Naive thymus-derived CD4-positive, alpha-beta T cell (primary cell): ENCODE measurements around the gene CAMKK2. TPM values are rescaled to one million over a fixed set of nuclear protein-coding genes. Genes with fewer than 3 reads are reported as not detected.
"Not testable (repeated sequence)": the region's sequence is repeated elsewhere in the genome, so short reads cannot be mapped to it uniquely, and the experiment has no call there.

Experiments used
- ATAC-seq: fragments of 150-1000 bp; cut with Tn5 transposase; 2 replicates; pipeline ENCODE4 v1.10.0; 2021; ENCODE audit warnings: mild to moderate bottlenecking, moderate library complexity
- CTCF ChIA-PET: fragments of 350-600 bp; sonication (Branson Sonifier 250); formaldehyde crosslinking; loops from one replicate; lab custom pipeline; 2021; ENCODE audit warnings: antibody characterized with exemption; lab: Charles Lee
- POLR2A ChIA-PET: fragments of 350-600 bp; sonication (Branson Sonifier 250); formaldehyde crosslinking; loops from one replicate; lab custom pipeline; 2021; ENCODE audit warnings: antibody characterized with exemption, inconsistent platforms; lab: Charles Lee
- DNase-seq, 9 donors: peaks; one replicate each; pipeline versions ENCODE4 v3.0.0 to v3.0.0-alpha.2; 2020 to 2022; ENCODE audit warnings: mixed read lengths in 1 of 9
- H3K27ac ChIP-seq: one replicate; pipeline ENCODE4 v1.7.0; 2013; ENCODE audit warnings: mild to moderate bottlenecking, low read depth, low read length, moderate library complexity
- H3K27me3 ChIP-seq, 2 donors: one replicate each; pipeline ENCODE4 v1.7.0; 2013; ENCODE audit warnings: low read length in 2 of 2, mild to moderate bottlenecking in 2 of 2, moderate library complexity in 2 of 2; ENCODE audit not compliant: control insufficient read depth in 2 of 2, insufficient read depth in 2 of 2
- H3K36me3 ChIP-seq, 3 experiments: 1 replicate in 2 of 3; 2 replicates in 1 of 3; pipeline ENCODE4 v1.7.0; 2013; ENCODE audit warnings: low read length in 3 of 3, mild to moderate bottlenecking in 3 of 3, moderate library complexity in 1 of 3; ENCODE audit not compliant: insufficient read depth in 3 of 3, control insufficient read depth in 2 of 3
- H3K4me1 ChIP-seq, 2 donors: one replicate each; pipeline ENCODE4 v1.7.0; 2013; ENCODE audit warnings: low read length in 2 of 2, mild to moderate bottlenecking in 2 of 2, moderate library complexity in 1 of 2; ENCODE audit not compliant: control insufficient read depth in 2 of 2, insufficient read depth in 2 of 2
- H3K4me3 ChIP-seq: 2 replicates; pipeline ENCODE4 v1.7.0; 2013; ENCODE audit warnings: mild to moderate bottlenecking, low read length
- H3K9me3 ChIP-seq, 3 experiments: 1 replicate in 2 of 3; 2 replicates in 1 of 3; pipeline ENCODE4 v1.7.0; 2013; ENCODE audit warnings: low read length in 3 of 3; ENCODE audit not compliant: control insufficient read depth in 2 of 3
- H3K27ac Mint-ChIP-seq, 9 donors: one replicate each; pipeline ENCODE4 v1.8.0; 2020 to 2022; ENCODE audit warnings: mixed read lengths in 9 of 9, mild to moderate bottlenecking in 8 of 9, moderate library complexity in 5 of 9, inconsistent platforms in 2 of 9
- H3K27me3 Mint-ChIP-seq, 5 donors: one replicate each; pipeline ENCODE4 v1.8.0; 2021 to 2022; ENCODE audit warnings: mixed read lengths in 5 of 5, mild to moderate bottlenecking in 1 of 5
- H3K36me3 Mint-ChIP-seq, 5 donors: one replicate each; pipeline ENCODE4 v1.8.0; 2020 to 2022; ENCODE audit warnings: mixed read lengths in 5 of 5, mild to moderate bottlenecking in 3 of 5, inconsistent platforms in 1 of 5
- H3K4me1 Mint-ChIP-seq, 7 donors: one replicate each; pipeline ENCODE4 v1.8.0; 2020 to 2022; ENCODE audit warnings: mixed read lengths in 7 of 7, mild to moderate bottlenecking in 3 of 7, inconsistent platforms in 1 of 7
- H3K4me3 Mint-ChIP-seq, 10 donors: one replicate each; pipeline ENCODE4 v1.8.0; 2020 to 2022; ENCODE audit warnings: mild to moderate bottlenecking in 10 of 10, mixed read lengths in 10 of 10, moderate library complexity in 6 of 10, inconsistent platforms in 2 of 10
- H3K9me3 Mint-ChIP-seq, 11 donors: one replicate each; pipeline ENCODE4 v1.8.0; 2020 to 2022; ENCODE audit warnings: mixed read lengths in 11 of 11, mild to moderate bottlenecking in 4 of 11, inconsistent platforms in 1 of 11, moderate library complexity in 1 of 11
- intact Hi-C, 2 donors: fragments of 100-400 bp; cut with micrococcal nuclease; formaldehyde crosslinking; loops; one replicate each; pipeline ENCODE4 v1.15.1; 2023
- polyA plus RNA-seq, 2 donors: library from polyadenylated mRNA; unstranded; fragments of 300-500 nt; fragmentation: Illumina TruSeq; gene quantifications; one replicate each; pipeline ENCODE4 v1.2.3, GENCODE V29; 2021
- total RNA-seq, 6 experiments: library from RNA in 5 of 6; stranded (reverse) in 5 of 6; gene quantifications; 1 replicate in 5 of 6; 2 replicates in 1 of 6; pipeline ENCODE4 v1.2.3 and lab custom pipeline; 2021 to 2026

The CAMKK2 gene
- total and polyA plus RNA-seq, 7 experiments from 2014 or later = 13.9 to 38.7 (median 15.5) TPM

- DNase-seq = peak in 1 of 9 donors; percentile 4
- Mint-ChIP-seq H3K9me3 (no peaks in the 10 kb centered on the region), H3K4me3 (no peak overlapping the region), H3K4me1 (peaks cover 0 to 4% (median 0%) of the 10 kb centered on the region in 7 donors), H3K27ac (no peak overlapping the region), H3K27me3 (no peaks in the 10 kb centered on the region), H3K36me3 (peaks cover 18 to 58% (median 24%) of the 10 kb centered on the region in 5 donors)
- Histone ChIP-seq H3K27me3 (no peaks in the 10 kb centered on the region), H3K36me3 (peaks cover 13 to 83% (median 22%) of the 10 kb centered on the region in 3 experiments), H3K9me3 (no peaks in the 10 kb centered on the region), H3K4me3 (no peak overlapping the region), H3K27ac (no peak overlapping the region), H3K4me1 (no peaks in the 10 kb centered on the region)
- CTCF ChIA-PET = no interaction called here
- POLR2A ChIA-PET = interaction anchor here (0.6 kb wide), 1 partner anchor 8 kb away, joined by 3 read pairs; no protein-coding TSS in a partner anchor
- ATAC-seq = no peak
- intact Hi-C loops = no loop called here
Measured at GRCh38 chr12:121325922-121326396, 29.4 kb upstream of the CAMKK2 start.

GRCh38 chr12:121323908-121324307 lies 27.4 kb upstream of the CAMKK2 start:
- no peaks in the 10 kb centered on the region for H3K9me3 ChIP-seq
- H3K36me3 ChIP-seq = peaks cover 0 to 68% (median 9%) of the 10 kb centered on the region in 3 experiments
- Mint-ChIP-seq H3K27me3 (no peaks in the 10 kb centered on the region), H3K27ac (peak overlapping the region in 3 of 9 donors; percentile 2 to 55 (median 17)), H3K36me3 (peaks cover 18 to 50% (median 24%) of the 10 kb centered on the region in 5 donors), H3K4me1 (peaks cover 0 to 4% (median 0%) of the 10 kb centered on the region in 7 donors), H3K9me3 (no peaks in the 10 kb centered on the region), H3K4me3 (no peak overlapping the region)
- H3K27ac ChIP-seq = no peak overlapping the region
- no peaks in the 10 kb centered on the region for H3K4me1 ChIP-seq
- DNase-seq = no peak
- H3K4me3 ChIP-seq = no peak overlapping the region
- H3K27me3 ChIP-seq = no peaks in the 10 kb centered on the region
- ATAC-seq = no peak
- POLR2A ChIA-PET = no interaction called here
- CTCF ChIA-PET = interaction anchor here (1.1 kb wide), 1 partner anchor 102 kb away, joined by 3 read pairs; no protein-coding TSS in a partner anchor
- intact Hi-C loops = no loop called here

GRCh38 chr12:121318121-121318520 lies 21.6 kb upstream of the CAMKK2 start:
- ChIA-PET CTCF (interaction anchor here (0.5 to 0.6 kb wide), 2 partner anchors 164 to 1027 kb away, joined by 3 to 4 read pairs; no protein-coding TSS in a partner anchor), POLR2A (interaction anchor here (0.7 kb wide), 1 partner anchor 8 kb away, joined by 3 read pairs; no protein-coding TSS in a partner anchor)
- ATAC-seq (no peak), DNase-seq (no peak)
- Histone ChIP-seq H3K27me3 (no peaks in the 10 kb centered on the region), H3K27ac (no peak overlapping the region), H3K36me3 (peaks cover 0 to 26% (median 5%) of the 10 kb centered on the region in 3 experiments), H3K4me1 (no peaks in the 10 kb centered on the region), H3K9me3 (no peaks in the 10 kb centered on the region), H3K4me3 (no peak overlapping the region)
- Mint-ChIP-seq H3K27me3 (no peaks in the 10 kb centered on the region), H3K36me3 (peaks cover 7 to 33% (median 23%) of the 10 kb centered on the region in 5 donors), H3K27ac (peak overlapping the region in 2 of 9 donors; percentile 42 to 51), H3K9me3 (no peaks in the 10 kb centered on the region), H3K4me1 (peaks cover 10 to 29% (median 23%) of the 10 kb centered on the region in 7 donors), H3K4me3 (no peak overlapping the region)
- intact Hi-C loops = no loop called here

GRCh38 chr12:121314431-121314830 lies 17.9 kb upstream of the CAMKK2 start:
- Histone ChIP-seq H3K36me3 (peaks cover 5 to 22% (median 16%) of the 10 kb centered on the region in 3 experiments), H3K9me3 (no peaks in the 10 kb centered on the region), H3K27me3 (no peaks in the 10 kb centered on the region), H3K4me3 (no peak overlapping the region), H3K4me1 (no peaks in the 10 kb centered on the region), H3K27ac (no peak overlapping the region)
- peak in 1 of 9 donors; percentile 4 for DNase-seq
- CTCF ChIA-PET = no interaction called here
- ATAC-seq = no peak
- H3K4me3 Mint-ChIP-seq = no peak overlapping the region
- intact Hi-C loops = no loop called here
- POLR2A ChIA-PET = no interaction called here
- no peaks in the 10 kb centered on the region for H3K9me3 Mint-ChIP-seq
- peaks cover 11 to 41% (median 28%) of the 10 kb centered on the region in 7 donors for H3K4me1 Mint-ChIP-seq
- peaks cover 13 to 47% (median 36%) of the 10 kb centered on the region in 5 donors for H3K36me3 Mint-ChIP-seq
- H3K27ac Mint-ChIP-seq = peak overlapping the region in 7 of 9 donors; percentile 11 to 64 (median 33)
- H3K27me3 Mint-ChIP-seq = no peaks in the 10 kb centered on the region

- POLR2A ChIA-PET, H3K4me3 Mint-ChIP-seq: not testable (repeated sequence)
Measured at GRCh38 chr12:121310231-121310630, 13.7 kb upstream of the CAMKK2 start.

GRCh38 chr12:121307397-121307796 lies 10.9 kb upstream of the CAMKK2 start:
- ATAC-seq, H3K27me3 ChIP-seq, H3K9me3 ChIP-seq, H3K4me3 ChIP-seq, DNase-seq, H3K27ac Mint-ChIP-seq, H3K9me3 Mint-ChIP-seq, CTCF ChIA-PET, H3K27ac ChIP-seq, H3K4me3 Mint-ChIP-seq, H3K4me1 ChIP-seq, H3K27me3 Mint-ChIP-seq, intact Hi-C loops: not testable (repeated sequence)
- Mint-ChIP-seq H3K36me3 (peaks cover 8 to 32% (median 21%) of the 10 kb centered on the region in 5 donors), H3K4me1 (peaks cover 2 to 10% (median 5%) of the 10 kb centered on the region in 7 donors)
- H3K36me3 ChIP-seq = peaks cover 0 to 26% (median 22%) of the 10 kb centered on the region in 3 experiments
- POLR2A ChIA-PET = interaction anchor here (0.7 kb wide), 1 partner anchor 870 kb away, joined by 3 read pairs; no protein-coding TSS in a partner anchor

More at GRCh38 chr12:121310231-121310630, 13.7 kb upstream of the CAMKK2 start:
- CTCF ChIA-PET = interaction anchor here (0.7 kb wide), 1 partner anchor 198 kb away, joined by 6 read pairs; no protein-coding TSS in a partner anchor
- H3K4me3 ChIP-seq, H3K27ac ChIP-seq, H3K4me1 ChIP-seq, intact Hi-C loops, DNase-seq, H3K9me3 ChIP-seq, H3K27me3 ChIP-seq, H3K9me3 Mint-ChIP-seq, ATAC-seq, H3K27me3 Mint-ChIP-seq: not testable (repeated sequence)
- Mint-ChIP-seq H3K4me1 (peaks cover 9 to 31% (median 24%) of the 10 kb centered on the region in 7 donors), H3K36me3 (peaks cover 8 to 35% (median 30%) of the 10 kb centered on the region in 5 donors), H3K27ac (peak overlapping the region in 4 of 9 donors; percentile 25 to 83 (median 64))
- peaks cover 0 to 26% (median 22%) of the 10 kb centered on the region in 3 experiments for H3K36me3 ChIP-seq
